PC-9 (cell line): Measurements from ENCODE around the gene EPG5.
"Not testable (repeated sequence)": the region's sequence is repeated elsewhere in the genome, so short reads cannot be mapped to it uniquely, and the experiment has no call there.

ENCODE experiments used
- EZH2 ChIP-seq: fragments of 200-600 bp; sonication (generic); IDR thresholded peaks from 2 replicates; pipeline ENCODE4 v1.8.0; 2017; ENCODE audit warnings: antibody characterized with exemption, low read depth
- TF ChIP-seq, protein P1 (sequence below): fragments of 200-600 bp; sonication (generic); conservative IDR thresholded peaks from 2 replicates; pipeline ENCODE4 v1.6.1; 2017; ENCODE audit warnings: mixed run types, antibody characterized with exemption, mild to moderate bottlenecking, moderate library complexity

DNA sequence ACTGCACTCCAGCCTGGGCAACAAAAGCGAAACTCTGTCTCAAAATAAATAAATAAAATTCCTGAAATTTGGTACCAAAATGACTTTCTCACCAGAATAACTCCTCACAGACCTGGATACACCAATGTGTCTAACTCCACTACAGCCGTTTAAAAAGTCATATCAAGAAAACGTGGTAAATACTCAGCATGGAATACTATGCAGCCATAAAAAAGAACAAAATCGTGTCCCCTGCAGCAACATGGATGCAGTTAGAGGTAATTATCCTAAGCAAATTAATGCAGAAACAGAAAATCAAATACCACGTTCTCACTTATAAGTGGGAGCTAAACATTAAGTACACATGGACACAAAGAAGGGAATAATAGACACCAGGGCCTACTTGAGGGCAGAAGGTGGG is 2.2 kb downstream of the EPG5 start:
- TF ChIP-seq, protein P1, sequence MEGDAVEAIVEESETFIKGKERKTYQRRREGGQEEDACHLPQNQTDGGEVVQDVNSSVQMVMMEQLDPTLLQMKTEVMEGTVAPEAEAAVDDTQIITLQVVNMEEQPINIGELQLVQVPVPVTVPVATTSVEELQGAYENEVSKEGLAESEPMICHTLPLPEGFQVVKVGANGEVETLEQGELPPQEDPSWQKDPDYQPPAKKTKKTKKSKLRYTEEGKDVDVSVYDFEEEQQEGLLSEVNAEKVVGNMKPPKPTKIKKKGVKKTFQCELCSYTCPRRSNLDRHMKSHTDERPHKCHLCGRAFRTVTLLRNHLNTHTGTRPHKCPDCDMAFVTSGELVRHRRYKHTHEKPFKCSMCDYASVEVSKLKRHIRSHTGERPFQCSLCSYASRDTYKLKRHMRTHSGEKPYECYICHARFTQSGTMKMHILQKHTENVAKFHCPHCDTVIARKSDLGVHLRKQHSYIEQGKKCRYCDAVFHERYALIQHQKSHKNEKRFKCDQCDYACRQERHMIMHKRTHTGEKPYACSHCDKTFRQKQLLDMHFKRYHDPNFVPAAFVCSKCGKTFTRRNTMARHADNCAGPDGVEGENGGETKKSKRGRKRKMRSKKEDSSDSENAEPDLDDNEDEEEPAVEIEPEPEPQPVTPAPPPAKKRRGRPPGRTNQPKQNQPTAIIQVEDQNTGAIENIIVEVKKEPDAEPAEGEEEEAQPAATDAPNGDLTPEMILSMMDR: not testable (repeated sequence)
- not testable (repeated sequence) for TF ChIP-seq EZH2
